IPS-18a (cell line): Measurements from ENCODE around the gene TNFRSF1B.

Experiments used
- H3K27ac ChIP-seq: one replicate; pipeline ENCODE4 v1.5.1; 2013; ENCODE audit warnings: low read length
- H3K27me3 ChIP-seq: one replicate; pipeline ENCODE4 v1.6.1; 2013; ENCODE audit warnings: mild to moderate bottlenecking, low read length; ENCODE audit not compliant: control insufficient read depth, insufficient read depth
- H3K36me3 ChIP-seq: one replicate; pipeline ENCODE4 v1.6.1; 2013; ENCODE audit warnings: low read depth, low read length; ENCODE audit not compliant: control insufficient read depth
- H3K4me1 ChIP-seq: one replicate; pipeline ENCODE4 v1.6.1; 2013; ENCODE audit warnings: low read depth, low read length; ENCODE audit not compliant: control insufficient read depth
- H3K4me3 ChIP-seq: one replicate; pipeline ENCODE4 v1.5.1; 2013; ENCODE audit warnings: low read length
- H3K9ac ChIP-seq: one replicate; pipeline ENCODE4 v1.6.1; 2013; ENCODE audit warnings: mild to moderate bottlenecking, low read length, moderate library complexity
- H3K9me3 ChIP-seq: one replicate; pipeline ENCODE4 v1.6.1; 2013; ENCODE audit warnings: low read depth, low read length; ENCODE audit not compliant: control insufficient read depth

TNFRSF1B gene

GRCh38 chr1:12163210-12163609 lies 3.6 kb upstream of the TNFRSF1B start:
- Histone ChIP-seq H3K4me1 (peaks cover 7% of the 10 kb centered on the region), H3K27ac (no peak overlapping the region), H3K9ac (no peak overlapping the region), H3K4me3 (no peak overlapping the region), H3K27me3 (peaks cover 37% of the 10 kb centered on the region), H3K9me3 (no peaks in the 10 kb centered on the region), H3K36me3 (no peaks in the 10 kb centered on the region)

GRCh38 chr1:12164210-12164609 lies 2.6 kb upstream of the TNFRSF1B start:
- Histone ChIP-seq H3K9me3 (no peaks in the 10 kb centered on the region), H3K4me3 (no peak overlapping the region), H3K4me1 (peaks cover 4% of the 10 kb centered on the region), H3K36me3 (no peaks in the 10 kb centered on the region), H3K27me3 (peaks cover 47% of the 10 kb centered on the region), H3K27ac (no peak overlapping the region), H3K9ac (no peak overlapping the region)

- H3K27me3 ChIP-seq = peaks cover 53% of the 10 kb centered on the region
- H3K27ac ChIP-seq = no peak overlapping the region
- H3K4me3 ChIP-seq = no peak overlapping the region
- no peaks in the 10 kb centered on the region for H3K36me3 ChIP-seq
- H3K9ac ChIP-seq = no peak overlapping the region
- no peaks in the 10 kb centered on the region for H3K9me3 ChIP-seq
- peaks cover 4% of the 10 kb centered on the region for H3K4me1 ChIP-seq
These were observed 1.4 kb upstream of the TNFRSF1B start for GRCh38 chr1:12165342-12165741.

GRCh38 chr1:12167493-12168429 lies 970 bp downstream of the TNFRSF1B start:
- no peaks in the 10 kb centered on the region for H3K36me3 ChIP-seq
- no peak overlapping the region for H3K4me3 ChIP-seq
- H3K4me1 ChIP-seq = peaks cover 4% of the 10 kb centered on the region
- H3K9me3 ChIP-seq = no peaks in the 10 kb centered on the region
- peaks cover 53% of the 10 kb centered on the region for H3K27me3 ChIP-seq
- H3K9ac ChIP-seq = no peak overlapping the region
- H3K27ac ChIP-seq = no peak overlapping the region

GRCh38 chr1:12168451-12169160 lies 1.8 kb downstream of the TNFRSF1B start:
- peaks cover 4% of the 10 kb centered on the region for H3K4me1 ChIP-seq

GRCh38 chr1:12169442-12170135 lies 2.8 kb downstream of the TNFRSF1B start:
- H3K9ac ChIP-seq = no peak overlapping the region
- peaks cover 52% of the 10 kb centered on the region for H3K27me3 ChIP-seq
- no peaks in the 10 kb centered on the region for H3K36me3 ChIP-seq

More at GRCh38 chr1:12168451-12169160, 1.8 kb downstream of the TNFRSF1B start:
- Histone ChIP-seq H3K9ac (no peak overlapping the region), H3K9me3 (no peaks in the 10 kb centered on the region), H3K36me3 (no peaks in the 10 kb centered on the region), H3K27me3 (peaks cover 53% of the 10 kb centered on the region), H3K27ac (no peak overlapping the region), H3K4me3 (no peak overlapping the region)

GRCh38 chr1:12170263-12170671 lies 3.5 kb downstream of the TNFRSF1B start:
- Histone ChIP-seq H3K4me1 (peaks cover 6% of the 10 kb centered on the region), H3K9me3 (no peaks in the 10 kb centered on the region), H3K9ac (no peak overlapping the region), H3K27me3 (peaks cover 45% of the 10 kb centered on the region), H3K27ac (no peak overlapping the region), H3K36me3 (no peaks in the 10 kb centered on the region), H3K4me3 (no peak overlapping the region)

More at GRCh38 chr1:12169442-12170135, 2.8 kb downstream of the TNFRSF1B start:
- Histone ChIP-seq H3K4me1 (peaks cover 4% of the 10 kb centered on the region), H3K9me3 (no peaks in the 10 kb centered on the region), H3K4me3 (no peak overlapping the region), H3K27ac (no peak overlapping the region)

GRCh38 chr1:12171206-12172041 lies 4.6 kb downstream of the TNFRSF1B start:
- no peak overlapping the region for H3K9ac ChIP-seq
- peaks cover 34% of the 10 kb centered on the region for H3K27me3 ChIP-seq
- no peak overlapping the region for H3K27ac ChIP-seq
- H3K4me1 ChIP-seq = peaks cover 8% of the 10 kb centered on the region
- no peak overlapping the region for H3K4me3 ChIP-seq
- H3K36me3 ChIP-seq = no peaks in the 10 kb centered on the region
- no peaks in the 10 kb centered on the region for H3K9me3 ChIP-seq

GRCh38 chr1:12172042-12172851 lies 5.5 kb downstream of the TNFRSF1B start:
- Histone ChIP-seq H3K4me3 (no peak overlapping the region), H3K27ac (no peak overlapping the region), H3K27me3 (peaks cover 25% of the 10 kb centered on the region), H3K9me3 (no peaks in the 10 kb centered on the region), H3K9ac (no peak overlapping the region), H3K4me1 (peaks cover 8% of the 10 kb centered on the region), H3K36me3 (no peaks in the 10 kb centered on the region)

- Histone ChIP-seq H3K27me3 (peaks cover 17% of the 10 kb centered on the region), H3K4me3 (no peak overlapping the region), H3K9ac (no peak overlapping the region), H3K36me3 (no peaks in the 10 kb centered on the region), H3K4me1 (peaks cover 12% of the 10 kb centered on the region), H3K27ac (no peak overlapping the region), H3K9me3 (no peaks in the 10 kb centered on the region)
These were observed 6.3 kb downstream of the TNFRSF1B start for GRCh38 chr1:12173041-12173509.
